HG03432 (cell line): Measurements from ENCODE around the gene ISOC1.

Experiments
- ATAC-seq: cut with Tn5 transposase; IDR thresholded peaks from one replicate; pipeline ENCODE4 v1.9.1; 2021; ENCODE audit warnings: mild to moderate bottlenecking, moderate library complexity; ENCODE audit not compliant: unreplicated experiment

The ISOC1 gene

GRCh38 chr5:129094087-129094923, at the start of gene ISOC1:
Gene ISOC1 (plus strand): TSS chr5:129094749. CDS start chr5:129094767, 18 bp downstream.
- peak; percentile 90 for ATAC-seq

GRCh38 chr5:129046151-129046550, 48.4 kb upstream of the ISOC1 start:
- ATAC-seq, result no peak

GRCh38 chr5:129048509-129048908, 46.0 kb upstream of the ISOC1 start:
- ATAC-seq, result no peak

DNA sequence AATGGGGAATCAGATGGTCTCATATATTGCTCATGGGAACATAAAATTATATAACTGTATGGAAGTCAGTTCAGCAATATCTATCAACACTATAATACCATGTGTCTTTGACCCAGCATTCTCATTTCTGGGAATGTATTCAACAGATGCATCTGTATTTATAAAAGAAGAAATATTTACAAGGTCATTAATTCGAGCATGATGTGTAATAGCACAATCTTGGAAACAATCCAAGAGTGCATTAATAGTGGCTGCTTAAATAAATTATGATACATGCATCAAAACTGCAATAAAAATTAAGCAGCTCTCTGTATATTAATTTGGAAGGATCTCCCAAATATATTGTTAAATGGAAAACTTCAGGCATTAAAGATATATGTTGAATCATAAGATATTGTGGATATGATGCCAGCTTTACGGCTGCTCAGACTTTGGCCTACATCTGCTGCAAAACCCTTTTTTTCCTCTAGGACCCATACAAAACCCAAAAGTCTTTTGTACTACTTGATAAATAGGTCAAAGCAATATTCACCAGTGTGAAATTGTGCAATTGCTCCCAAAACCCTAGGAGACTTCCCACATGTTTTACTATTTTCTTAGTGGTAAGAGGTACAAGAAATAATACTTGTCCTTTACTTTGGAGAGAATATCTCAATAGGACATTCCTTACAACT, 45.3 kb upstream of the ISOC1 start:
- no peak for ATAC-seq

GRCh38 chr5:129051283-129051682, 43.3 kb upstream of the ISOC1 start:
- ATAC-seq, result no peak

DNA sequence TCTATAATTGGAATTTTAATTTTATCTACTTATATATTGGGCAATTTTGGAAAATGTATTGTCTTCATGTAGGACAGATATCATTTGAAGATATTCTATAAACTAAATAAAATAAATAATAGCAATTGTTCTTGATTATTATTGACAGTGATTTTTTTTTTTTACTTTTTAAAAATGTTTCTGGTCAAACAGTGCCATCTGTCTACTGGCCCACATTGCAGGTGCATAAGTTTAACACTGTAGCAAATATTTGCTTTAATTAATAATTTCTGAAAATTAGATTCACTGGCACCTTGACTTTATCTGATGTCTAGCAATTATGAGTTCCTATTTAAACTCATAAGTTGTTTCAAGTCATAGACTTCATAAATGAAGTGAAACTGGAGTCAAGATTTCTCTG, 41.1 kb upstream of the ISOC1 start:
- ATAC-seq, result no peak

DNA sequence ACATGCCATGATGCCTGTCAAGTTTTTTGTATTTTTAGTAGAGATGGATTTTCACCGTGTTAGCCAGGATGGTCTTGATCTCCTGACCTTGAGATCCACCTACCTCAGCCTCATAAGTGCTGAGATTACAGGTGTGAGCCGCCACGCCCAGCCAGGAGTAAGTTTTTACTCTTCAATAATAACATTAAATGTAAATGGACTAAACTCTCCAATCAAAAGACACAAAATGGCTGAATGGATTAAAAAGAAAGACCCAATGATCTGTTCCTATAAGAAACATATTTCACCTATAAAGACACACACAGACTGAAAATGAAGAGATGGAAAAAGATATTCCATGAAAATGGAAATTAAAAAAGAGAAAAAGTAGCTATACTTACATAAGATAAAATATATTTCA, 37.2 kb upstream of the ISOC1 start:
- no peak for ATAC-seq

DNA sequence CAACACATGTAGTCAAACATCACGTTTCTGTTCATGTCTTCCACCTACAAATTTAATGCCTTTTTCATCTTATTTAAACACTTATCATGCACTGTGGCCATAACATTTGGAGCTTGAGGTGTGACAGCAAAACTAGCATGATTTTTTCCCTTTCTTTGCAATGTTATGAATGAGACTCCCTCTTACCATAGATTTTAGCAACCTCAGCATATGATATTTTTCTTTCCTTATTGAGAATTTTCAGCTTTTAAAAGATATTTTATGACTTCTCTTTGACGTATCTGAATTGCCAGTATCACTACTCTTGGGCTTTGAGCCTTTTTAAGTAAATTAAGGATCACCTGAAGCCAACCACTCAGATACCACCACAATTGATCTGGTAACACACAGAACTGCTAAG, 32.7 kb upstream of the ISOC1 start:
- ATAC-seq, result no peak

GRCh38 chr5:129063483-129064113, 31.0 kb upstream of the ISOC1 start:
- ATAC-seq, result no peak

GRCh38 chr5:129065721-129066120, 28.8 kb upstream of the ISOC1 start:
- no peak for ATAC-seq

DNA sequence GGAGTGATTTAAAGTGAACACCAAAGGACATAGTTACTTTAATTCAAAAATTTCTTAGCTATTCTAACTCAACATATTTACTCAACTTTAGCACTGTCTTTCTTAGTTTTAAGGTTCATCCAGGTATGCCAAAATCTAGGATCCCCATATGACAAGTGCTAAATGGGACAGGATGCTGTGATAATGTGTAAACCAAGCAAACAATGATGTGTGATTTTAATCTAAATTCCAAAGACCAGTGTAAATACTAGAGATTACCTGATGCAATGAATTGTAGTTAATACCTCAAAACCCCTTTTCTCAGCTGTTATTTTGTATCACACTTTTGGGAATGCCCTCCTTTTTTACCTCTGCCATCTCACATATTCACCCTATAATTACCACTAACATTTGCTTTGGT, 26.8 kb upstream of the ISOC1 start:
- no peak for ATAC-seq

- ATAC-seq, result peak; percentile 65
These were observed 25.3 kb upstream of the ISOC1 start for GRCh38 chr5:129069292-129069691.

DNA sequence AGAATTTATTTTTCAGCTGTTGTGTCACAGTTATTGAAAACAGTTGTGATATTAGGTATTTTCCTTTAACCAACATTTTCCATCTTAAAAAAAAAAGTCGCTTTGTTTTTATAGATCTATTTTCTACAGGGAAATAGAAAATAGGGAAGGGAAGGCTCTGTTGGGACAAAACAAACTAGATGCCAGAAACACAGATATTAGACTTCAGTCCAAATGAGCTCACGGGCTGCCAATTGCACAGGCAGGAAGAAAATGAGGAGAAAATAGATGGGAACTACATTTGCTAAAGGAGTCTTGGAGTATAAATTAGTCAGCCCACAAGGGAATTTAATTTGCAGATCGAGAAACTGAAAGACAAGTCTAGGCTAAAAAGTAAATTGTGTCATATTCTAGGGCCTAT, 21.4 kb upstream of the ISOC1 start:
- ATAC-seq, result no peak

DNA sequence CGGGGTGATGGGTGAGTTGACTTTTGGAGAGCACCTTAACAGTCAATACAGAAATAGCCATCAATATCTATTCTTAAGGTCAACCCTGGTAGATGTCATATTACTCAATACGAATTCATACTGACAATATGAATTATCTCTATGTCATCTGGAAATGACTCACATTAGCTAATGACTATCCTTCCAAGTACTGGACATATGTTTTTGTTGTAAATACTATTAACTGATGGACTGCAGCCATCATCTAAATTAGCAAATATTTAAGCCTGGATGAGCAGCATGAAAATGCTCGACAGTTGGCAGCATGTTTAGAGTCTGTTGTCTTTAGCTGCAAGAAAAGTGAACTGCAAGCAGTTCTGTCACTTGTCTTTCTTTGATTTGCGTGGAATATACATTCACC, 19.6 kb upstream of the ISOC1 start:
- no peak for ATAC-seq

DNA sequence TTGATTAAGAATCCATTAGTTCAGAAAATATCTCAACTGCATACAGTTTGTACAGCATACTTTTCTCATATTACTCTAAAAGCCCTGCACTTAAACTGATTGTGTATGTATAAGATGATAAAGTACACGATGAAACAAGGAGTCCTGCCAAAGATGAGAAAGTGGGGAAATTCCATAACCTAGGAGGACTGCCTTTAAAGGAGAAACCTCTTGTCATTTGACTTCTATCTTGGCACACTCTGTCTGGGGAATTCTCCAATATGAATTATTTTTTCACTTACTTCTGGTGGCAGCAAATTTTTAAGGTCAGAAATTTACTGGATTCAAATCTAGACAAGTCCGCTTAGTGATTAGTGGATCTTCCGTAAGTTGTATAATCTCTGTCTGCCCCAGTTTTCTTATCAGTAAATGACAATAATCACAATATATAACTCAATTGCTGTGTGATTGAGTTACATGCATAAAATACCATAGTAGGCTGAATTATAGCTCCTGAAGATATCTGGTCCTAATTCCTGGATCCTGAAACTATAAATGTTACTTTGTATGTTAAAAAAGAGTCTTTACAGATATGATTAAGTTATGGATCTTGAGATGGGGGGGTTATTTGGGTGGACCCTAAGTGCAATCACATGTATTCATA, 17.0 kb upstream of the ISOC1 start:
- ATAC-seq, result no peak

DNA sequence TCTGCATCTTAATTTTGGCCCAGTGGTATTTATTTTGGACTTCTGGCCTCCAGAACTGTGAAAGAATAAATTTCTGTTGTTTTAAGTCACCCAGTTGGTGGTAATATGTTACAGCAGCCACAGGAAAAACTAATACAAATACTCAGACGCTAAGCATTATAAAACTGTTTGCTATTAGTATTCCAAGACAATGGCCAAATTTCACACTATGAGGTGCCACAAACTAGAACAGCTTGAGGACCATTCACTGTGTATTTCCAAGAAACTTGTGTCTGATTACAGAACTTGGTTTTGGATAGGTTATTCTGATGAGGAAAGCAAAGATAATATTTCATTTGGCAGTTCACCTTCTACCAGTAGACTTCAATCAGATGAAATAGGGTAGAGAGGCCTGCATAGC, 16.3 kb upstream of the ISOC1 start:
- ATAC-seq, result no peak

GRCh38 chr5:129078660-129079059, 15.9 kb upstream of the ISOC1 start:
- ATAC-seq, result no peak

- no peak for ATAC-seq
These were observed 15.1 kb upstream of the ISOC1 start for GRCh38 chr5:129079496-129079895.

GRCh38 chr5:129080766-129081165, 13.8 kb upstream of the ISOC1 start:
- no peak for ATAC-seq

DNA sequence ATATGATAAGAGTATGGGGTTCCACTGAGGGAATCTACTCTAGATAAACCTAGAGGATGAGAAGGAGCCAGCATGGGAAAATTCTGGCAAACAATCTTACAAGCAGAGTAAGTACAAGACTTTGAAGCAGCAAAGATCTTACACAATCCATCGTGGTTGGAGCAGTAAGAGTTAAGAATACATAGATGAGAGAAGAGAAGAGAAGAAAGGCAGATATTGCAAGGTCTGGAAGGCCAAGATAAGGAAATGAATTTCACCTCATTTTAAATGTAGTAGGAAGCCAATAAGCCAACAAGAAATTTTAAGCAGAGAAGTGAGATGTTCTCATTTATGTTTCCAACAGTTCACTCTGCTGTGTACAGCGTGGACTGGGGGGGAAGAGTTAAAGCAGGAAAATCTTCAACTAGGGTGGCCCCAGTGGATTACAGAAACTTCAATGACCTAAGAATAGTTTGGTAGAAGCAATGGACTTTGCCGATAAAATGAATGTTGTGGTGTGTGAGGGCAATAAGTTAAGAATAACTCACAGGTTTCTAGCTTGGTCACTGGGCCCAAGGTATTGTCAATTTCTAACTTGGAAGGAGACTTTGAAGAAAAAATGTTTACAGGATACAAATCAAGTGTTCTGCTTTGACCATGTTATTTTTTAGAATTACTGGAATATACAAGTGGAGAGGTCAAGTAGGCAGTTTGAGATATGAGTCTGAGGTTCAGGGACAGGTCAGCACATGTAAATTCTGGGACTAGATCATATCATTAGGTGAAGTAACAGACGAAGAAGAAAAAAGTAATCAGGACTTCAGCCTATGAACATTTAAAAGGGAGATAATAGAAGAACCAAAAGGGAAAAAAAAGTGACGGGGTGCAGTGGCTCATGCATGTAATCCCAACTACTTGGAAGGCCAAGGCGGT, 12.1 kb upstream of the ISOC1 start:
- no peak for ATAC-seq
